Suprapubic skin (tissue), 3 donors: ENCODE results near the gene NOP14.

Experiments
- CTCF ChIP-seq, 2 donors: fragments of 200-600 bp in 1 of 2; fragments of 450-650 bp in 1 of 2; sonication (generic) in 1 of 2; IDR thresholded peaks; one replicate each; pipeline ENCODE4 v1.5.1; 2016 to 2019; ENCODE audit warnings: antibody characterized with exemption in 2 of 2, mild to moderate bottlenecking in 1 of 2, moderate library complexity in 1 of 2
- EP300 ChIP-seq: sonication (generic); formaldehyde crosslinking; IDR thresholded peaks from one replicate; pipeline ENCODE4 v1.6.1; 2017; ENCODE audit warnings: antibody characterized with exemption
- POLR2A ChIP-seq, 2 donors: fragments of 450-650 bp; IDR thresholded peaks; one replicate each; pipeline ENCODE4 v1.6.1; 2017; ENCODE audit warnings: antibody characterized with exemption in 2 of 2, mild to moderate bottlenecking in 2 of 2, moderate library complexity in 2 of 2

- TF ChIP-seq POLR2A (IDR thresholded peaks at IDR 0.05) (no peak), CTCF (IDR thresholded peaks at IDR 0.05) (no peak), EP300 (no peak)
Observed at GRCh38 chr4:2995546-2996265, 32.5 kb upstream of the NOP14 start.
